ENCODE measurements around the gene LEMD1. TPM values are rescaled to one million over a fixed set of nuclear protein-coding genes. Genes with fewer than 3 reads are reported as not detected.
"Not testable (repeated sequence)": the region's sequence is repeated elsewhere in the genome, so short reads cannot be mapped to it uniquely, and the experiment has no call there.

The LEMD1 gene
- total RNA-seq, 1 experiment from 2014 or later, result 0.74 TPM

GRCh38 chr1:205380882-205381281, 41.0 kb downstream of the LEMD1 start:
- DNase-seq (ENCODE audit: low read depth), result no peak

- DNase-seq (ENCODE audit: low read depth), result no peak
These were observed 42.8 kb downstream of the LEMD1 start for GRCh38 chr1:205379056-205379455.

GRCh38 chr1:205377355-205377754, 44.5 kb downstream of the LEMD1 start:
- no peak for DNase-seq (ENCODE audit: low read depth)

GRCh38 chr1:205376739-205377138, 45.1 kb downstream of the LEMD1 start:
- DNase-seq (ENCODE audit: low read depth), result peak; percentile 73

- DNase-seq (ENCODE audit: low read depth), result peak; percentile 72
These were observed 45.9 kb downstream of the LEMD1 start for GRCh38 chr1:205375835-205376545.

DNA sequence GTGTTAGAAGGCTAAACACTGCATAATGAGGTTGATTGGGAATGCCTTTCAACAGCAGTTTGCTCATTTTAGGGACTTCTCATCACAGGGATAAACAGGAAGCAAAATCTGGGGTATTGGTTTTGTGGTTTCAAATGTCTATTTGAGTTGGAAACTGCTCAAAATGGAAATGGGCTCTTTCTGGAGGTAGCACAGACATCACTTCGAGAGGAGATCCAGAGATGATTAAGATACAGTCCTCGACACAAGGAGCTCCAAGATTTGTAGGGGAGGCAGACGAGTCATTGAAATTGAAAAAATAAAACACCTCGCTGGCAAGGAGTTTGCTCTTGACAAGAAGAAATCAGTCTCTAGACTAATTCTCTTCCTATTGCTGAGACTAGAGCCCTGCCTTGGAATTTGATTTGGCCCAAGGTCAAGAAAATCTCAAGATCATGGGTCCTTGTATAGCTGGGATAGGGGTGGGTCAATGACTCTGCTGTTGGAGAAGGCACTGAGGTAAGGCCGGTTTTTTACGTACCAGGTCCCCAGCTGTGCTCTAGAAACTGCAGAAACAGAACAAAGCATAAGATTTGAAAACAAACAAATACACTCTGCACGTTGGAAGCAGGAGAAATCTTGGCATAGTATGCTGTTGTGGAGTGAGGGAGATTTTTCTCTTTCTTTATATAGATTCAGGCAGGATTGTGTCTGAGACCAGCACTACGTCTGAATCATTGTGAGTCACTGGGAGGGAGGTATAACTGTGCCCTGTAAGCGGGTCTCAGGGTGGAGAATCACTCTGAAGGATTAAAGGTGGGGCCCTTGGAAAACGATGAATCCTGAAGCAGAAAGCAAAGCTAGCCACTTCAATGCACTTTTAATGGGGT, 47.4 kb downstream of the LEMD1 start:
- peak; percentile 87 for DNase-seq (ENCODE audit: low read depth)

DNA sequence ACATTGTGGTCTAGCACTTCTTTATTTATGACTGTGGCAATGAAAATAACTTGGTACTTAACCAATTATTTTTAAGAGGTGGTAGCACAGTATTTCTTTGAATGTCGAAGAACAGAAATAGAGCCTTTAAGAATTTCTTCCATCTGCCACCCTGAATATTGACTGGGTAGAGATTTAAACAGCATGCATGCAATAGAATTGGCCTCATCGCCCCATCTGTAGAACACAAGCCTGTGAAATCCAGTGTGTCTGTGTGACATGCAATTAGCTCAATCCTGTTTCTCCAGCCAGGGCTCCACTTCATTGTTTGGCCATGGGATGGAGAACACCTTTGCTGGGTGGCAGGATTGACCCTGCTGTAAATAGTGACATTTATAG, 48.1 kb downstream of the LEMD1 start:
- no peak for DNase-seq (ENCODE audit: low read depth)

GRCh38 chr1:205373022-205373797, 48.6 kb downstream of the LEMD1 start:
- no peak for DNase-seq (ENCODE audit: low read depth)

DNA sequence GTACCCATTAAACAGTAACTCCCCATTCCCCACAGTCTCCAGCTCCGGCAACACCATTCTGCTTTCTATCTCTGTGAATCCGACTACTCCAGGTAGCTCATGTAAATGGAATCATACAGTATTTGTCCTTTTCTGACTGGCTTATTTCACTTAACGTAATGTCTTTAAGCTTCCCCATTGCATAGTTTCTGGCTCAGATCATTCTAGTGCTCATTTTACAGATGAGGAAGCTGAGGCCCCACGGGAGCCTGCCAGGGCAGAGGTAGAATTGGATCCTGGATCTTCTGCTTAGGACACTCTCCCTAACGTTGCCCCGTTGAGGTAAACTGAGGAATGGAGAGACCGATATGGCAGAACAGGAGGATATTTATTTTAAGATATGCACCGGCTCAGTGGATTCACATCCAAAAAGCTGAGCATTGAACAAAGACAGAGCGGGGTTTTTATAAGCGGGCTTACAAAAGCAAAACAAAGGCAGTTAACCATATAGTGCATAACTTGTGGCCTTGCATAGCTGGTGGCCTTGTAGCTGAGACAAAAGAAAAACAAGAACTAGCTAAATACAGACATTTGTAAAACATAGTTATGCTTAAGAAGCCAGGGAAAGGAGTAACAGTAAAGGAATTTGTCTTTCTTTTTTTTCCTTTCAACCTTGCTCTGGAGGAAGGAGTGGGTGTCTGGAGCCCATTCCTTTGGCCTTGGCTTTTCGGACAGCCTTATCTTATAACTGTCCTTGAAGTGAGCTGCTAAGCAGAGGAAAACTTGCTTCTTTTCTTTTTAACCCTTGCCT, 49.8 kb downstream of the LEMD1 start:
- peak; percentile 41 for DNase-seq (ENCODE audit: low read depth)

- no peak for DNase-seq (ENCODE audit: low read depth)
These were observed 51.1 kb downstream of the LEMD1 start for GRCh38 chr1:205370780-205371179.

- DNase-seq (ENCODE audit: low read depth), result no peak
These were observed 52.1 kb downstream of the LEMD1 start for GRCh38 chr1:205369701-205370123.

DNA sequence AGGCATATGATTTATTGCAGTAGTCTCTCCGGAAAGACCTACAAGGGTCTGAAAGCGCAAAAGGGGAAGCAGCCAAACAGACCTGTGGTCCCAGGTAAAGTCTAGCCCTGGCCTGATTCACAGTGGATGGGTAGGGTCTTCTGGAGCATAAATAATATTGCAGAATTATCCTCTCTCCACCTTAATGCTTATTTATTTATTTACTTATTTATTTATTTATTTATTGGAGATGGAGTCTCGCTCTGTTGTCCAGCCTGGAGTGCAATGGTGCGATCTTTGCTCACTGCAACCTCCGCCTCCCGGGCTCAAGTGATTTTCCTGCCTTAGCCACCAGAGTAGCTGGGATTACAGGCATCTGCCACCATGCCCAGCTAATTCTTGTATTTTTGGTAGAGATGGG, 53.4 kb downstream of the LEMD1 start:
- no peak for DNase-seq (ENCODE audit: low read depth)

DNA sequence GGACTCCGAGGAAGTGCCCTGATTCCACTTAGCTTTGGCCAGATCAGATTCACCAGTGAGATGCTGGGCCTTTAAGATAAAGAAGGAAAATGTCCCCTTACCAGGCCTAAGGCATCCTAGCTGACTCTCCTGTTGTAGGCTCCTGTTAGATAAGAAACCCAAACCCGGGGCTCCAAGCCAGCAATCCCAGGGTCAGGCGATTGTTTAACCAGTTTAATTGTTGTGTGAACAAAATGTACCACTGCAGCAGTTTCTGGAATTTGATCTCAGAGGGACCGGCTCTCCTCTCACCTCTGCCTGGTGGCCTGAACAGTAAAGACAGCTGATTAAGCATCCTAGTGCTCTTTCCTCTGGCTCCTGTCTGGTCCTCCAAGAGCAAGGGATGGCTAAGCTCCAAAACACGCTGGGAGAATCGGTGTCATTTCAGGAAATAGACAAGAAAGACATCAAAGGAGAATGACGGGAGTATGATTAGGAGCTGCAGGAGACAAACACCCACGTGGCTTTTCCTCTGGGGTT, 55.9 kb downstream of the LEMD1 start:
- peak; percentile 43 for DNase-seq (ENCODE audit: low read depth)

DNA sequence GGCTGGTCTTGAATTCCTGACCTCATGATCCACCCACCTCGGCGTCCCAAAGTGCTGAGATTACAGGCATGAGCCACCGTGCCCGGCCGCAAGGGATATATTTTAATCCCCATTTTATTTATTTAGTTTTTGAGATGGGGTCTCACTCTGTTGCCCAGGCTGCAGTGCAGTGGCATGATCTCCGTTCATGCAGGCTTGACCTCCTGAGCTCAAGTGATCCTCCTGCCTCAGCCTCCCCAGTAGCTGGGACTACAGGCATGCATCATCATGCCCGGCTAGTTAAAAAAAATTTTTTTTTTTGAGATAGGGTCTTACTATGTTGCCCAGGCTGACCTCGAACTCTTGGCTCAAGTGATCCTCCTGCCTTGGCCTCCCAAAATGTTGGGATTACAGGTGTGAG, 56.8 kb downstream of the LEMD1 start:
- not testable (repeated sequence) for DNase-seq (ENCODE audit: low read depth)

DNA sequence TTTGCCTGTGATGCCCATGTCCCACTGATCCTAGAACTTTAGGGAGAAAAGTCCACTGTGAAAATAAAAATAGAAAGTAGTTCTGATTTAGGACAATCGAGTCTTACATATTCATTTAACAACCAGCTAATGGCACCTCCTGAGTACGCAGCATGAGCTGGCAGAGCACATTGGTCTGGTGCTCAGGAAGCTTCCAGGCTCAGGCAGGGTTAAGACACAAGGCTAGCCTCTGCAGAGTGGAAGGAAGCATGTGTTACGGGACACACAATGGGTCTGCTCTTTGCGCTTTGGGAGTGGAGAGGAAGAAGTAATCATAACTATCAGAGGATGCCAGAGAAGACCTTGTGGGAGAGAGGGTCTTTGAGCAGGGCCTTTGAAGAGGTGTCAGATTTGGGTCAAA, 61.0 kb downstream of the LEMD1 start:
- no peak for DNase-seq (ENCODE audit: low read depth)

DNA sequence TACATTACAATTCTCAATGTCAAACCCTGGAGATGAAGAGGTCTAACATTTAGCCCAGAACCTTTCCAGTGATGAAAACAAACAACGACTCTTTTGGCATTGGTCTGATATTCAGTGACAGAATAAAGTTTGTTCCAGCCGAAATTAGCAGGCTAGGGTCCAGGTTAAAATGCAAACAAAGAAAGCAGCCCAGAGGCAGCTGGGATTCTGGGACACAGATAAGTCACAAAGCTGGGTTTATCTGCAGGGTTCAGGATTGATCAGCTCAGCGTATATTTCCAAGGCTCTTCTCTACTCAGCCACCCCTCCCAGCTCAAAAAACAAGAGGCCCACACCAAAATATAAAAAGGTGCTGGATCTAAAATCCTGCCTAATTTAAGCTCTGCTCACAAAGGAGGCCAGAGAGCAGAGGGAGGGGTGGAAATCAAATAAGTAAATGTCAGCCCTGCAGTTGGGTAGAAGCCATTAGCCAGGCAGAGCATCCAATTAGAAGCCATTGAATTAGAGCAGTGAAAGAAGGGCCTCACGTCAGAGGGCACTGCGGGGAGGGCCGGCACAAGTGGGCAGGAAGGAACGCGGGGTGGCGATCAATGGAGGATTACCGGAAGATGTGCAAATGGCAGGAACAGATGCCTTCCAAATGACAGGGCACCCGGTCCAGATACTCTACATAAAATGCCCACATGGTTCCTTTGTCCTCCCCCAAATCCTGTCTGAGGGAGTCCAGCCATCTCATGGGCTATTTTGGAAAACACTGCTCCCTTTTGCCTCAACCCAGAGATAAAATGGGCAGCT, 61.9 kb downstream of the LEMD1 start:
- no peak for DNase-seq (ENCODE audit: low read depth)

DNA sequence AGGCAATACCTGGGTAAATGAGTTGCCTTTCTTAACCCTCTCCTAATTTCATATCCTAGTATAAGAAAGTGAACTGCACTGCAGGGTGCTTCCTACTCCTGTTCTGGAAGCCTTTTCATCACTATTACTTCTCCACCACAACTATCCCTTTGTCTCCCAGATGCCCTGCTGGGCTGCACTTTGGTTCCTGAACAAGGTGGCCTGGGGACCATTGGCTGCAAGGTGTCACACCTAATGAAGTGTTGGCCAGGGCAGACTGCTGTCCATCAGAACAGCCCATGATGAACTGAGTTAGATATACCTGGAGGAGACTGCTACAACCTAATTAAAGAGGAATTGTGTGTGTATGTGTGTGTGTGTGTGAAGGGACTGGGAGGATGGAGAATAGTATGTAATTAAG, 63.3 kb downstream of the LEMD1 start:
- DNase-seq (ENCODE audit: low read depth), result no peak

GRCh38 chr1:205357567-205357966, 64.3 kb downstream of the LEMD1 start:
- DNase-seq (ENCODE audit: low read depth), result no peak

DNA sequence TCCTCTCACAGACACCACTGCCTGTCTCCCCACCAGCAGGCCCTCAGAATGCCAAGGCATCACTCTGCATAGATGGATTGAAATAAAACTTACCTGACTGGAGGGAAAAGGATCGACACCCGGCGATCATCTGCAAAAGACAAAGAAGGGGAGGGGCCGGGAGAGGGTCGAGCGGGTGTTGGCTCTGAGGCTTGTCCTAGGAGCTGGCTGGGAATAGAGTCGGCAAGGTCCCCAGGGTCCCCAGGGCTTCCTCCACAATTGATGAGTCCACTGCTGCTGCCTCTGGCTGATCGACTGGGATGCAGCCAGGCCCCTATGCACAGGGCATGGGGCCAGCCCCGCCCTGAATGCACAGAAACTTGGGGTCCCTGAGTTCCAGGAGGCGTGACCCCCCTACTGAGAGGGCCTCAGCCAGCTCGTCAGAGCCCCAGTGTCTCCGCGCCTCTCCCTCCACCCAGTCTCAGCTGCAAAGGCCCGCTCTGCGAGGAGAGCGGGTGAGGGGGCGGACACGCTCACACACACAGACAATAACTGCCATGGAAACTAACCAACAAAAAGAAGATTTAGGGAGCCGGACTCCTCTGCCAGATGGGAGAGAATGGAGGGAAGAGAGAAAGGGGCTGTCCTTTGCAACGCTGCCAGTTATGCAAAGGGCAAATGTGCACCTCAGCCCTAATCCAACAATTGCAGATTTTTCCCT, 65.3 kb downstream of the LEMD1 start, which contains the start of gene KLHDC8A:
KLHDC8A (minus strand) TSS at position 483 of the 700 bp plus-strand sequence. CDS start 13,318 bp downstream, outside the sequence.
- no peak for DNase-seq (ENCODE audit: low read depth)

- peak; percentile 55 for DNase-seq (ENCODE audit: low read depth)
These were observed 66.8 kb downstream of the LEMD1 start for GRCh38 chr1:205355075-205355453.
